Adrenal gland (tissue), 12 donors: ENCODE results near the gene UGT1A9. TPM values are rescaled to one million over a fixed set of nuclear protein-coding genes. Genes with fewer than 3 reads are reported as not detected.

Experiments used
- DNase-seq, 7 donors: peaks; one replicate each; pipeline ENCODE4 v3.0.0-alpha.2; 2019 to 2020
- H3K27ac ChIP-seq, 5 donors: fragments of 200-600 bp; sonication (generic) in 4 of 5; 1 replicate in 3 of 5; 2 replicates in 2 of 5; pipeline versions ENCODE4 v1.5.1 to v1.8.0; 2016 to 2020; ENCODE audit warnings: mild to moderate bottlenecking in 1 of 5
- H3K27me3 ChIP-seq: fragments of 200-600 bp; 2 replicates; pipeline ENCODE4 v1.8.0; 2021
- H3K36me3 ChIP-seq, 2 donors: fragments of 200-600 bp; replicated peaks in 1 of 2; 1 replicate in 1 of 2; 2 replicates in 1 of 2; pipeline versions ENCODE4 v1.5.1 to v1.8.0; 2018 to 2022
- H3K4me1 ChIP-seq, 2 donors: fragments of 200-600 bp; replicated peaks in 1 of 2; 1 replicate in 1 of 2; 2 replicates in 1 of 2; pipeline versions ENCODE4 v1.5.1 to v1.8.0; 2018 to 2021
- H3K4me3 ChIP-seq, 4 donors: fragments of 200-600 bp; sonication (generic) in 3 of 4; one replicate each; pipeline ENCODE4 v1.5.1; 2016 to 2018
- H3K9me3 ChIP-seq, 3 donors: fragments of 200-600 bp; sonication (generic) in 1 of 3; replicated peaks in 1 of 3; 1 replicate in 2 of 3; 2 replicates in 1 of 3; pipeline versions ENCODE4 v1.5.1 to v1.8.0; 2016 to 2021
- CTCF ChIP-seq, 6 experiments: fragments of 450-650 bp in 4 of 6; fragments of 200-600 bp in 2 of 6; sonication (generic) in 1 of 6; IDR thresholded peaks; 1 replicate in 5 of 6; 2 replicates in 1 of 6; pipeline versions ENCODE4 v1.5.1 to v1.8.0; 2016 to 2021; ENCODE audit warnings: antibody characterized with exemption in 6 of 6, mild to moderate bottlenecking in 2 of 6, moderate library complexity in 1 of 6
- POLR2A ChIP-seq, 2 donors: fragments of 450-650 bp; IDR thresholded peaks; one replicate each; pipeline ENCODE4 v1.6.1; 2017; ENCODE audit warnings: antibody characterized with exemption in 2 of 2, mild to moderate bottlenecking in 2 of 2, moderate library complexity in 1 of 2
- WGBS, 4 donors: extraction: QIAGEN DNeasy Blood & Tissue Kit in 2 of 4; methylation state at CpG; one replicate each; pipeline versions ENCODE4 v1.1.5 to v1.1.7; 2013 to 2017; 5-methylcytosine and 5-hydroxymethylcytosine counted together
- intact Hi-C, 2 donors: fragments of 100-400 bp; cut with DNase I; formaldehyde crosslinking; loops; one replicate each; pipeline versions ENCODE4 v1.14.1 to v1.15.0; 2022 to 2023
- polyA plus RNA-seq, 3 donors: library from polyadenylated mRNA; stranded (reverse); fragments of 200-250 nt in 2 of 3; fragments of 350-450 nt in 1 of 3; fragmentation: Illumina TruSeq in 1 of 3; extraction: RNeasy Lipid Tissue Mini Kit (QIAGEN cat#74804) in 1 of 3; gene quantifications; one replicate each; pipeline ENCODE4 v1.2.3, GENCODE V29; 2013 to 2014
- total RNA-seq, 9 donors: library from RNA; depleted of rRNA in 4 of 9; stranded (reverse); fragments of >200 nt in 4 of 9; fragments of 120-200 nt in 1 of 9; fragmentation: NEBNext Ultra II Directional in 1 of 9; extraction: Animal tissue kit (Norgen Biotek cat#: 25700) in 1 of 9; gene quantifications; one replicate each; pipeline versions ENCODE4 v1.1.0 to v1.2.4, GENCODE V29; 2013 to 2023
- donor health status: healthy with polysubstance abuse.
- donor health status: Bipolar disorder and iron deficiency.
- donor health status: DM: yes; HTN: yes; CAD: no.
- donor health status: DM: no; HTN: no; CAD: no.
- donor health status: DM: no; HTN: no; CAD: no.
- donor health status: DM: yes; HTN: yes; CAD: no.

Gene UGT1A9
- total and polyA plus RNA-seq, 12 donors, result not detected

DNA sequence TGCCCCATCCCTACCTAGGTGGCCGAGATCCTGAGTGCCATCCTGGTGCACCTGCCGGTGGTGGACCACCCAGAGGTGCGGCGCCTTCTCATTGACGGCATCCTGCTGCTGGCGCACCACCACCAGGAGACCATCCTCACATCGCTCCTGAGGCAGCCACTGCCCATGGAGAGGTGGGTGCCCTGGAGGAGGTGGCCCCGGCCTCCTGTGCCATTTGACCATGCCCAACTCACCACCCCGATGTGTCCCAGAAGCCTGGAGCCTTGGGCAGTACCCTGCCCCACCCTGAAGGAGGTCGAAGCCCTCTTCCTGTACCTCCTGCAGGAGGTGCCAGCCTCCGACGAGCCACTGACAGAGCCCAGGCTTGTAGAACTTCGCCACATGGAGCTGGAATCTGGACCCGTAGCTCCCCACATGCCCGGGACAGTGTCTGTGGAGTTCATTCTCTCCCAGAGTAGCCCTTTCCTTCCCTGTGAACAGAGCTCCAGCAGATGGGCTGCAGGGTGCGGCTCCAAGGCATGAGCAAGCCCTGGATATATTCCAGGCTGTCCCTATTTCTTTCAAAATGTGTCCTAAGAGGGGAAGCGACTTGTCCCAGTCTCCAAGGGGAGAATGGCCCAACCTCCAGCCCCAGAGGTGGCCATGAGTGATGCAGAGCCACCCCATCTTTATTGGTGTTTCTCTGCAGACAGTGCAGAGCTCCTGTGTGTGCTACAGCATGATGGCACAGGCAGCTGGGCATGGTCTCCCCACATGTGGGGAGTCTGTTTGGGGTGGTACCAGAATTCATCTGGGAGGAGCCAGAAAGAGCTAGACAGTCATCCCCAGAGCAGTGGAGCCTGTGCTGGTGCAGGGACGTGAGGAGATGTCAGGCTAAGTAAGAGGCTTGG is 148.4 kb downstream of the UGT1A9 start:
- Histone ChIP-seq H3K27me3 (no peaks in the 10 kb centered on the region), H3K27ac (no peak overlapping the region), H3K4me1 (no peaks in the 10 kb centered on the region), H3K36me3 (no peaks in the 10 kb centered on the region), H3K9me3 (no peaks in the 10 kb centered on the region), H3K4me3 (no peak overlapping the region)
- DNase-seq, result peak in 1 of 7 donors; percentile 8
- WGBS, 4 donors, result 80 to 84% (median 82%) methylated on average over 7 to 18 of the region's 18 CpGs
- intact Hi-C loops, result no loop called here
- TF ChIP-seq POLR2A (IDR thresholded peaks at IDR 0.05), result no peak
- TF ChIP-seq CTCF (IDR thresholded peaks at IDR 0.05), result no peak

GRCh38 chr2:233820774-233821105 is 149.0 kb downstream of the UGT1A9 start:
- 81 to 87% (median 83%) methylated on average over 3 to 6 of the region's 6 CpGs for WGBS, 4 donors
- peak in 1 of 7 donors; percentile 8 for DNase-seq
- Histone ChIP-seq H3K4me1 (no peaks in the 10 kb centered on the region), H3K27ac (no peak overlapping the region), H3K27me3 (no peaks in the 10 kb centered on the region), H3K4me3 (no peak overlapping the region), H3K36me3 (no peaks in the 10 kb centered on the region), H3K9me3 (no peaks in the 10 kb centered on the region)
- intact Hi-C loops, result no loop called here
- TF ChIP-seq CTCF (IDR thresholded peaks at IDR 0.05), result no peak
- TF ChIP-seq POLR2A (IDR thresholded peaks at IDR 0.05), result no peak

DNA sequence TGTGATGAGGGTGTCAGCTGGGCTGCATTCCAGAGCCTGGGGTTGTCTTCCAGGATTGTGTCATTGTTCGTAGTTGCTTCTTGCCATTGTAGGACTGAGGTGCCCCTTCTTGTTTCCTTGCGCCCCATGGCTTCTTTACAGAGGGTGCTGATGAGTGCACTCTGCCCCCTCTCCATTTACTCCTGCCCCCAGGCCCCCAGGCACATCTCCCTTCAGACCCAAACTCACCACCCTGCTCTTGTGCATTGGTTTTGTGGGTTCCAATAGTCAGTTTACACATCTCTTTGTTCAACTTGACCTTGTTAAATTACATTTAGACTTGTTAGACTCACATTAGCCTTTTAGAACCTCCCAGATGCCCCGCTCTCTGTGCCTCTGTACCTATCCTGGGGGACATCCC is 149.5 kb downstream of the UGT1A9 start:
- DNase-seq, result no peak
- intact Hi-C loops, result no loop called here
- 83 to 95% (median 89%) methylated on average over 3 of the region's 3 CpGs for WGBS, 4 donors

DNA sequence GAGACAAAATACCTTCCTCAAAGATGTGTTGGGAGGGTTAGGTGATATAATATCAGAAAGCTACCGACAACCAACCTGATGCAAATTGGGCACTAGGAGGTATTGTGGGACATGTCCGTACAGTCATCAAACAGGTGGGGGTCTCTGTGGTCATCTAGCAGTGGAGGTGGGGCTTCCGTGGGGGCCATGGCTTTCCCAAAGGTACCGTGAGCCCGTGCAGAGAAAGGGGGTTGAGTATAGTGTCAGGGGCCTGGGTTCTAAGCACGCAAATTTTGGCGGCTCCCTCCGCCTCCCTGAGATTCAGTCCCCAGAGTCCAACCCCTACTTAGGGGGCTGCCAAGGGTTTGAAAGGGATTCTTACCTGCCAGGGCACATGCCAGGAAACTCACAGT is 150.0 kb downstream of the UGT1A9 start:
- H3K27me3 ChIP-seq, result no peaks in the 10 kb centered on the region
- no peaks in the 10 kb centered on the region for H3K9me3 ChIP-seq
- H3K4me3 ChIP-seq, result no peak overlapping the region
- DNase-seq, result no peak
- intact Hi-C loops, result no loop called here
- H3K27ac ChIP-seq, result no peak overlapping the region
- WGBS, 4 donors, result 86 to 95% (median 91%) methylated on average over 5 to 8 of the region's 8 CpGs
- TF ChIP-seq CTCF (IDR thresholded peaks at IDR 0.05), result no peak
- TF ChIP-seq POLR2A (IDR thresholded peaks at IDR 0.05), result no peak
- H3K36me3 ChIP-seq, result no peaks in the 10 kb centered on the region
- H3K4me1 ChIP-seq, result no peaks in the 10 kb centered on the region

More for the DNA sequence above, 149.5 kb downstream of the UGT1A9 start:
- H3K36me3 ChIP-seq, result no peaks in the 10 kb centered on the region
- no peak overlapping the region for H3K4me3 ChIP-seq
- TF ChIP-seq CTCF (IDR thresholded peaks at IDR 0.05) (no peak), POLR2A (IDR thresholded peaks at IDR 0.05) (no peak)
- H3K4me1 ChIP-seq, result no peaks in the 10 kb centered on the region
- H3K9me3 ChIP-seq, result no peaks in the 10 kb centered on the region
- H3K27me3 ChIP-seq, result no peaks in the 10 kb centered on the region
- no peak overlapping the region for H3K27ac ChIP-seq
